ENCODE results near the gene SP8.

SP8 gene

DNA sequence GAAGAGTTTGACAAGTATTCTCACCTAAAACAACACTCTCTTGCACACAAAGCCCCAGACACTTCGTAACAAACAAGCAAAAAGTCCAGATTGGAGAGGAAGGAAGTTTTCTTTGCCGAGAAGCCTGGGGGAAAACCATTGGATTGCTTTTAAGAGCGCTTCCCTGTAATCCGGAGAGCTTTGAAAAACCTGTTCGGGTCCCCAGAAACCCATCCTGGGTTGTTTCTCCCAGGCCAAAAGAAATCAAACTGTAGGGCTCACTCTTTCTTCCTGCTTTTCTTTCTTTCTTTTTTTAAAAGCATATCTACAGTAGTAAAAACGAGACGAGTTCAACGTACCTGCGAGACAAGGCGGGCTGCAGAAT lies 655 bp downstream of the SP8 start:
- Histone ChIP-seq H3K9me3 (peaks cover 3% of the 10 kb centered on the region; the same call in 1 of the 2 replicates), H3K36me3 (no peaks in the 10 kb centered on the region), H3K4me3 (ENCODE audit: low read depth, low read length) (no peak overlapping the region), H3K4me1 (no peaks in the 10 kb centered on the region), H3K27me3 (peaks cover 99% of the 10 kb centered on the region)
- DNase-seq = no peak
- no peak for TF ChIP-seq CTCF (IDR thresholded peaks at IDR 0.05; ENCODE audit: low read depth, low read length)

DNA sequence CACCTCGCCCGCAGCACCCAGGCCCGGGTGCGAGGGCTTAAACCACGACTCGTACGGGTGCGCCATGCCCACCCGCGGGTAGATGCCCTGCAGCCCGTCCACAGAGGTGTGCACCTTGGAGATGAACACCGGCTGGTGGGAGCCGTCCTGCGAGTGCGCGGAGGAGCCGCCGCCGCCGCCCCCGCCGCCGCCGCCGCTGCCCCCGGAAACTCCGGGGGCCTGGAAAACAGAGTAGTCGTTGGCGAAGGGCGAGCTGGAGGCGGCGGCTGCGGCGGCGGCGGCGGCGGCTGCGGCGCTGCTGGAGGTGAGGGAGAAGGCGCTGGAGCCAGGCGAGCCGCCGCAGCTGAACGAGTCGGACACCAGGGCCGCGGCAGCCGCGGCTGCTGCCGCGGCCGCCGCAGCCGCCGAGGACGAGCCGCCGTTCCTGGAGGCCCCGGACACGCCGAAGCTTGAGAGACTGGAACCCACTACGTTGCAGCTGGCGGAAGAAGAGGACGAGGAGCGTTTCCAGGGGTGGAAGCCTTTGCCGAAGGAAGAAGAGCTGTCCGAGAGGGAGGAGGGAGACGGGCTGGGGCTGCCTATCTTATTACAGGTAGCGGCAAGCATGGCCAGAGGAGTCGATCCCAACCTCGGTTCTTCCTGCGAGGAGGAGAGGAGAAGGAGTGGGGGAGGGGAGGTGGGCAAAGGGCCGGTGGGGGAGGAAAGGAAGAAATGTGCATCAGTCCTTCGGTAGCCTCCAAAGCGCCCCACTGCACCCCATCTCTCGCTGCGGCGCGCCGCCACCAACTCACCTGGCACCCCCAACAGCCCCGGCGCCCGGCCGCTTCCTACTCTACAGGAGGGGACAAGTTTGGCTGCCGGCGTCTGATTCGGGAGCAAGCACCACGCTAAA lies 1.3 kb downstream of the SP8 start:
- Histone ChIP-seq H3K9me3 (peaks cover 3% of the 10 kb centered on the region; the same call in 1 of the 2 replicates), H3K27me3 (peaks cover 99% of the 10 kb centered on the region), H3K36me3 (no peaks in the 10 kb centered on the region), H3K4me1 (no peaks in the 10 kb centered on the region), H3K4me3 (ENCODE audit: low read depth, low read length) (no peak overlapping the region)
- DNase-seq = no peak
- TF ChIP-seq CTCF (IDR thresholded peaks at IDR 0.05; ENCODE audit: low read depth, low read length) = no peak

GRCh38 chr7:20784388-20785156 lies 2.1 kb downstream of the SP8 start:
- 0 out of 2 replicates have a peak, but pooled peaks have one; percentile 8 for TF ChIP-seq CTCF (IDR thresholded peaks at IDR 0.05; ENCODE audit: low read depth, low read length)
- H3K9me3 ChIP-seq = peaks cover 3% of the 10 kb centered on the region; the same call in 1 of the 2 replicates
- no peak overlapping the region for H3K4me3 ChIP-seq (ENCODE audit: low read depth, low read length)
- DNase-seq = no peak
- no peaks in the 10 kb centered on the region for H3K36me3 ChIP-seq
- H3K4me1 ChIP-seq = no peaks in the 10 kb centered on the region
- H3K27me3 ChIP-seq = peaks cover 99% of the 10 kb centered on the region

DNA sequence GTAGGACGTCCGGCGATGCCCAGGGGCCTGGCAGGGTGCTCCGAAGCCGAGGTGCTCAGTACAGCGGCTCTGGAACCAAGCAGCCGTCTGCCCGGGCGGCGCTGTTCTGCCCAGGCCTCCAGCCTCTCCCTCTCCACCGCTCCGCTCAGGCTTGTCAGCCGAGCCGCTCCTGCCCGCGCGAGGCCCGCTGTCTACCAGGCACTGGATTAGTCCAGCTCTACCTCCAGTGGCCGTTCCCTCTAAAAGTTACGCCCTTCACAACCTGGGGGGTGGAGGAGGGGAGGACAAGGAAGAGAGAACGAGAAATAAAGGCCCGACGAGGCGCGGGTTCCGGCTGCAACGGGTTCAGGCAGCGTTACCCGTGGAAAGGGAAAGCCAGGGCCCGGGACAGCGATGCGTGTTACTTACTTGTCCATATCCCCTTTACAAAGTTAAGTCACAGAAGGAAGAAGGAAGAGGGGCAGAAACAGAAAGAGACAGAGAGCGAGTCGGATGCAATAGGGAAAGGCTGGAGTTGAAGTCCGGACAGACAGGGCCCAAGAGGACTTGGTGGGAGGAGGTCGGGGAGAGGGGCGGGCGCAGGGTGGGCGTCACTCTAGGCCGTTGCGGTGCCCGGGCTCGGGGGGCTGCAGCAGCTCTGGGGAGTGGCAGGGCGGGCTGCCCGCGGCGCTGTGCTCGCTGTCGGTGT lies 2.8 kb downstream of the SP8 start:
- no peak for DNase-seq
- Histone ChIP-seq H3K9me3 (peaks cover 3% of the 10 kb centered on the region; the same call in 1 of the 2 replicates), H3K4me3 (ENCODE audit: low read depth, low read length) (no peak overlapping the region), H3K36me3 (no peaks in the 10 kb centered on the region), H3K27me3 (peaks cover 100% of the 10 kb centered on the region), H3K4me1 (no peaks in the 10 kb centered on the region)
- 0 out of 2 replicates have a peak, but pooled peaks have one; percentile 5 for TF ChIP-seq CTCF (IDR thresholded peaks at IDR 0.05; ENCODE audit: low read depth, low read length)

DNA sequence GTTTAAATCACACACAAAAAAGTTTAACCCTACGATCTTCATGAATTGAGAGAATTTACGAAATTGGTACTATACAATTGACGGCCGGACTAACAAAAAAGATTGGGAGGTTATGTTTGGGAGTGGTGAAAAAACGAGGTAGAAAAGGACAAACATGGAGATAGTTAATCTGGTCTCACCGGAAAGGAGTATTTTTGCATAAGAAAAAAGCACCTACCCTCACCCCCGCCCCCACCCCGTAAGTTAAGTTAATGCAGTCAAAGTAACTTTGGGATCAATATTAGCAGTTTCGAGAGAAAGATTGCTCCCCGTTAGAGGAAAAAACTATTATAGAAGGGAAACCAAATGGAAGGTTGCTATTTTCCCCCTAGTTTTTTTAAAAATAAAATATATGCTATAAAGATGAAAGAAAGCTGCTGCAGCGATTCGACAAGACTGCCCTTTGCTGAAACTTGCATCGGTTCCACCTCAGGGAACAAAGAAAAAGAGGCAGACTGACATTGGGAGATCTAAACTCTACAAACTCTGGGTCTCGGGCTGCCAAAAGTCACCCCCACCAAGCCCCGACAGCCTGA lies 3.5 kb downstream of the SP8 start:
- Histone ChIP-seq H3K27me3 (peaks cover 100% of the 10 kb centered on the region), H3K4me1 (no peaks in the 10 kb centered on the region), H3K9me3 (peaks cover 3% of the 10 kb centered on the region; the same call in 1 of the 2 replicates), H3K4me3 (ENCODE audit: low read depth, low read length) (no peak overlapping the region), H3K36me3 (no peaks in the 10 kb centered on the region)
- no peak for DNase-seq
- no peak for TF ChIP-seq CTCF (IDR thresholded peaks at IDR 0.05; ENCODE audit: low read depth, low read length)

Data from BE2C (cell line).